B cell (primary cell): ENCODE results near the gene BNIP3. TPM values are rescaled to one million over a fixed set of nuclear protein-coding genes. Genes with fewer than 3 reads are reported as not detected.

ENCODE experiments used
- ATAC-seq: fragments of 200-7000 bp; cut with Tn5 transposase; one replicate; pipeline ENCODE4 v1.10.0; 2021; ENCODE audit warnings: low read depth, mild to moderate bottlenecking, moderate number of reproducible peaks, moderate library complexity
- CTCF ChIA-PET: fragments of 350-600 bp; sonication (Branson Sonifier 250); formaldehyde crosslinking; loops from one replicate; lab custom pipeline; 2021; ENCODE audit warnings: antibody characterized with exemption, inconsistent platforms; lab: Charles Lee
- POLR2A ChIA-PET: fragments of 350-600 bp; sonication (Branson Sonifier 250); formaldehyde crosslinking; loops from one replicate; lab custom pipeline; 2021; ENCODE audit warnings: antibody characterized with exemption; lab: Charles Lee
- DNase-seq: peaks from one replicate; pipeline ENCODE4 v3.0.0; 2013
- H2AFZ ChIP-seq: 2 replicates; pipeline ENCODE4 v1.6.1; 2012; ENCODE audit warnings: mild to moderate bottlenecking, low read depth, low read length; ENCODE audit not compliant: insufficient read depth, poor library complexity, severe bottlenecking
- H3K27ac ChIP-seq, 2 donors: 1 replicate in 1 of 2; 2 replicates in 1 of 2; pipeline ENCODE4 v1.5.1; 2012 to 2013; ENCODE audit warnings: low read length in 2 of 2, mild to moderate bottlenecking in 2 of 2, moderate library complexity in 1 of 2
- H3K27me3 ChIP-seq, 4 experiments: fragments of 200-600 bp in 1 of 4; sonication (generic) in 1 of 4; replicated peaks in 1 of 4; 1 replicate in 2 of 4; 2 replicates in 2 of 4; pipeline versions ENCODE4 v1.6.1 to v1.7.0; 2013 to 2016; ENCODE audit warnings: low read length in 3 of 4, mild to moderate bottlenecking in 2 of 4, mixed read lengths in 1 of 4, moderate library complexity in 1 of 4; ENCODE audit not compliant: insufficient read depth in 4 of 4, control insufficient read depth in 3 of 4; ENCODE audit errors: control extremely low read depth in 1 of 4
- H3K36me3 ChIP-seq, 2 experiments: replicated peaks in 1 of 2; 1 replicate in 1 of 2; 2 replicates in 1 of 2; pipeline versions ENCODE4 v1.6.1 to v1.7.1; 2013; ENCODE audit warnings: low read length in 1 of 2; ENCODE audit not compliant: insufficient read depth in 2 of 2, control insufficient read depth in 1 of 2; ENCODE audit errors: control extremely low read depth in 1 of 2, extremely low read depth in 1 of 2
- H3K4me1 ChIP-seq, 2 donors: fragments of 200-600 bp in 1 of 2; sonication (generic) in 1 of 2; 1 replicate in 1 of 2; 2 replicates in 1 of 2; pipeline versions ENCODE4 v1.5.1 to v1.6.1; 2013 to 2017; ENCODE audit warnings: low read length in 2 of 2; ENCODE audit not compliant: control insufficient read depth in 2 of 2, insufficient read depth in 2 of 2
- H3K4me2 ChIP-seq: replicated peaks from 2 replicates; pipeline ENCODE3; 2012; ENCODE audit warnings: mild to moderate bottlenecking, low read depth, low read length; ENCODE audit not compliant: poor library complexity, severe bottlenecking
- H3K4me3 ChIP-seq, 5 experiments: fragments of 200-600 bp in 1 of 5; sonication (generic) in 1 of 5; 1 replicate in 3 of 5; 2 replicates in 2 of 5; pipeline versions ENCODE4 v1.5.1 to v1.7.0; 2011 to 2016; ENCODE audit warnings: low read length in 4 of 5, mild to moderate bottlenecking in 4 of 5, low read depth in 2 of 5, control low read depth in 1 of 5, moderate library complexity in 1 of 5; ENCODE audit not compliant: insufficient read depth in 1 of 5; ENCODE audit errors: control extremely low read depth in 1 of 5, extremely low read depth in 1 of 5
- H3K79me2 ChIP-seq: fragments of 200-600 bp; sonication (generic); one replicate; pipeline ENCODE4 v1.6.0; 2016; ENCODE audit warnings: low read length; ENCODE audit not compliant: control insufficient read depth, insufficient read depth
- H3K9ac ChIP-seq: fragments of 200-600 bp; sonication (generic); 2 replicates; pipeline ENCODE4 v1.6.1; 2017; ENCODE audit warnings: mild to moderate bottlenecking, low read length, moderate library complexity
- H3K9me3 ChIP-seq, 3 donors: one replicate each; pipeline versions ENCODE4 v1.6.1 to v1.7.1; 2013; ENCODE audit warnings: low read length in 2 of 3; ENCODE audit not compliant: control insufficient read depth in 2 of 3, insufficient read depth in 1 of 3; ENCODE audit errors: control extremely low read depth in 1 of 3
- H4K20me1 ChIP-seq: 2 replicates; pipeline ENCODE4 v1.6.0; 2012; ENCODE audit warnings: mild to moderate bottlenecking, low read length; ENCODE audit not compliant: insufficient read depth, control insufficient read depth, poor library complexity, severe bottlenecking
- H3K27ac Mint-ChIP-seq: one replicate; pipeline ENCODE4 v1.8.0; 2021; ENCODE audit warnings: mixed read lengths
- H3K27me3 Mint-ChIP-seq: one replicate; pipeline ENCODE4 v1.8.0; 2021; ENCODE audit warnings: mixed read lengths
- H3K4me1 Mint-ChIP-seq: one replicate; pipeline ENCODE4 v1.8.0; 2021; ENCODE audit warnings: mixed read lengths
- H3K4me3 Mint-ChIP-seq: one replicate; pipeline ENCODE4 v1.8.0; 2021; ENCODE audit warnings: mixed read lengths
- H3K9me3 Mint-ChIP-seq: one replicate; pipeline ENCODE4 v1.8.0; 2022; ENCODE audit warnings: mixed read lengths; ENCODE audit not compliant: insufficient read depth
- CTCF ChIP-seq: fragments of 200-600 bp; IDR thresholded peaks from one replicate; pipeline ENCODE4 v1.8.0; 2022; ENCODE audit warnings: antibody characterized with exemption, mild to moderate bottlenecking
- EZH2 ChIP-seq: IDR thresholded peaks from 2 replicates; pipeline ENCODE4 v1.6.1; 2012; ENCODE audit warnings: borderline replicate concordance, low read depth, mild to moderate bottlenecking, moderate library complexity, low read length; ENCODE audit not compliant: insufficient read depth, poor library complexity, severe bottlenecking
- WGBS: methylation state at CpG from one replicate; pipeline ENCODE4 v1.1.5; 2013; ENCODE audit warnings: missing lambda C conversion rate; ENCODE audit not compliant: insufficient coverage; 5-methylcytosine and 5-hydroxymethylcytosine counted together
- intact Hi-C: fragments of 100-400 bp; cut with micrococcal nuclease; formaldehyde crosslinking; loops from one replicate; pipeline ENCODE4 v1.10.0; 2022
- polyA plus RNA-seq: library from polyadenylated mRNA; depleted of rRNA; stranded (reverse); fragments of >200 nt; gene quantifications from 2 replicates; pipeline ENCODE4 v1.2.3, GENCODE V29; 2012
- total RNA-seq, 2 donors: library from RNA; stranded (reverse); fragments of 120-200 nt in 1 of 2; gene quantifications; 1 replicate in 1 of 2; 2 replicates in 1 of 2; pipeline versions ENCODE4 v1.2.3 to v1.2.4, GENCODE V29; 2013 to 2022

Gene BNIP3
- total and polyA plus RNA-seq, 2 donors (not counting 1 experiment from before 2014, with no cell fraction given) = 7.1 to 10.9 TPM

GRCh38 chr10:131937836-131938235 is 43.9 kb downstream of the BNIP3 start:
- intact Hi-C loops = no loop called here
- Histone ChIP-seq H2AFZ (no peak overlapping the region), H4K20me1 (peaks cover 35% of the 10 kb centered on the region), H3K79me2 (peaks cover 45% of the 10 kb centered on the region), H3K9me3 (no peaks in the 10 kb centered on the region), H3K4me1 (no peaks in the 10 kb centered on the region), H3K9ac (no peak overlapping the region), H3K4me3 (no peak overlapping the region), H3K27me3 (no peaks in the 10 kb centered on the region), H3K4me2 (no peak overlapping the region), H3K36me3 (peaks cover 2 to 52% of the 10 kb centered on the region in 2 experiments), H3K27ac (no peak overlapping the region)
- no peak overlapping the region for H3K4me3 Mint-ChIP-seq
- no peak for DNase-seq
- no peaks in the 10 kb centered on the region for H3K9me3 Mint-ChIP-seq
- POLR2A ChIA-PET = no interaction called here
- no peak for ATAC-seq
- TF ChIP-seq CTCF (no peak), EZH2 (no peak)
- H3K27me3 Mint-ChIP-seq = no peaks in the 10 kb centered on the region
- peaks cover 5% of the 10 kb centered on the region for H3K4me1 Mint-ChIP-seq
- H3K27ac Mint-ChIP-seq = no peak overlapping the region
- CTCF ChIA-PET = no interaction called here
- WGBS = 98% methylated on average over 20 of the region's 20 CpGs

- Histone ChIP-seq H4K20me1 (peaks cover 45% of the 10 kb centered on the region), H3K36me3 (peaks cover 2 to 49% of the 10 kb centered on the region in 2 experiments), H3K9me3 (no peaks in the 10 kb centered on the region), H3K4me1 (no peaks in the 10 kb centered on the region), H3K4me2 (no peak overlapping the region), H2AFZ (no peak overlapping the region), H3K27me3 (no peaks in the 10 kb centered on the region), H3K27ac (no peak overlapping the region), H3K4me3 (no peak overlapping the region), H3K9ac (no peak overlapping the region), H3K79me2 (peaks cover 56% of the 10 kb centered on the region)
- intact Hi-C loops = no loop called here
- ChIA-PET CTCF (no interaction called here), POLR2A (no interaction called here)
- Mint-ChIP-seq H3K9me3 (no peaks in the 10 kb centered on the region), H3K4me1 (peaks cover 7% of the 10 kb centered on the region), H3K27me3 (no peaks in the 10 kb centered on the region), H3K4me3 (no peak overlapping the region), H3K27ac (no peak overlapping the region)
- TF ChIP-seq EZH2 = no peak
- no peak for TF ChIP-seq CTCF
- 96% methylated on average over 17 of the region's 18 CpGs for WGBS
- no peak for DNase-seq
- ATAC-seq = no peak
Measured at GRCh38 chr10:131936736-131937135, 45.0 kb downstream of the BNIP3 start.
